Activated effector memory CD4-positive, alpha-beta T cell treated with Interleukin-2 at 50 U/mL for 16 hours (primary cell): ENCODE data around the gene FAM120B.

Source experiments
- DNase-seq: peaks from one replicate; pipeline ENCODE4 v3.0.0-alpha.2; 2020

Gene FAM120B

GRCh38 chr6:170429450-170429849 lies 122.9 kb downstream of the FAM120B start:
- DNase-seq, result no peak

GRCh38 chr6:170433163-170434116 lies 126.9 kb downstream of the FAM120B start:
- DNase-seq, result no peak

GRCh38 chr6:170434117-170434820 lies 127.7 kb downstream of the FAM120B start:
- no peak for DNase-seq

DNA sequence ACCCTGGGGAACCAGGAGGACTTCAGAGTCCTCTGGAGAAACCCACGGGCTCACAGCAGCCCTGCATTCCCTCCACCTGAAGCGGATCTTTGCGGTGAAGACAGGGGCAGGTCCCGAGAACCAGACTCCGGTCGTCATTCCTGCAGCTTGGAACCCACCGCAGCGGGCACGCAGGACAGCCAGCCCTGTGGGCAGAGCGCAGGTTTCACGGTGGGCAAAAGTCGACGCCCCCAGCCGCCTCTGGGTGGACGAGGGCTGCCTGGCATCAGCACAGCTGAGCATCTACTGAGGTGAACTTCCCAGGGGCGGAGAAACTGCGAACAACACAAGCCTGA lies 128.2 kb downstream of the FAM120B start:
- no peak for DNase-seq

DNA sequence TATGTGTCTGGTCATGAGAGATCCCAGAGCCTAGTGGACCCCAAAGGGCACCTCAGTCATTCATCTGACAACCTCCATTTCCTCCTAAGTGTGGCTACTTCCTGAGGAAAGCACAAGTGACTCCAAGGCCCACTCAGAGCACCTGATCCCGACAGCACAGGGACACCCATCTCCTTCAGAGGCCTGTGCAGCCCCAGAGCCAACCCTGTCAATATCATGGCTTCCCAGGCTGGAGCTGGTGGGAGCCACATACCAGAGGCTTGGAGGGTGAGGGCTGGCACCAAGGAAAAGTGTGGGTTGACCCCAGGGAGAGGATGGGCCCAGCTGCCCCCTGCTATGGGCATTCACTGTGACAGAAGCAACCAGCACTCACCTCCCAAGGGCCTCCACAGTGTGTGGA lies 129.2 kb downstream of the FAM120B start:
- no peak for DNase-seq

GRCh38 chr6:170436209-170436809 lies 129.8 kb downstream of the FAM120B start:
- no peak for DNase-seq

GRCh38 chr6:170437719-170438401 lies 131.3 kb downstream of the FAM120B start:
- no peak for DNase-seq

DNA sequence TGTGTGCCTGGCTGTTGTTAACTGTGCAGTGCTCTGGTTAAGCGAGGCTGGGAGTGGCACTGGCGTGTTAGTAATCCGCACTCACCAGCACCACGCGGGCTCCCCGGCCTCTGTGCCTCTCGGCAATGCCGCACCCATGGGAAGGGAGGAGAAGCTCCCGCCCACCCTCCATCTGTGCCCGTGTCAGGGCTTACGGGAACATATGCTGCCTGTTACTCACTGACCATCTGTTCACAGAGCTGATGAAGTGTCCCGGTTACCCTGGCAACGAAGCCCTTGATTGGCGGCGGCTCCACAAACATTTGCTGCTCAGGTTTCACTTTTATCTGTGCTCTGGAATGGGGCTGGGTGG lies 131.8 kb downstream of the FAM120B start:
- no peak for DNase-seq

- no peak for DNase-seq
Measured at GRCh38 chr6:170438861-170439260, 132.3 kb downstream of the FAM120B start.

GRCh38 chr6:170439366-170440361 lies 133.1 kb downstream of the FAM120B start:
- no peak for DNase-seq

DNA sequence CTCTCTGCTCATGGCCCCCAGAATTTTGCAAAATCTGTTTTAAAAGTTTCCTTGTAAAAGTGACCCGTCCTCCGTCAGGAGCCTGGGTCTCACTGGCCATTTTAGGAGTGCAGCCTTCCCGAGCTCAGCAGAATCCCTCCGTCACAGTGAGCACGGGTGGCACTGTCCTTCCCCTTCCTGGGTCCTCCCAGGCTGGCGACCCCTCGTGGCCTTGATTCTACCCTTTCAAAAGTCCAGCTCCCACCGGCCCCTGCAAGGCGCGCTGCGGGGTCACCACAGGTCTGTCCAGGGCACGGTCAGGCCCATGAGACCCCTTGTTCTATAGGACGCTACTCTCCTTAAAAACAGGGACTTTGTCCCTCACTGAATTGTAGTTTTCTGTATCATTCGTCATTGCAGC lies 133.9 kb downstream of the FAM120B start:
- DNase-seq, result no peak

- no peak for DNase-seq
Measured at GRCh38 chr6:170441316-170441715, 134.8 kb downstream of the FAM120B start.

- no peak for DNase-seq
Measured at GRCh38 chr6:170442596-170442995, 136.0 kb downstream of the FAM120B start.

- no peak for DNase-seq
Measured at GRCh38 chr6:170443151-170443662, 136.6 kb downstream of the FAM120B start.

- DNase-seq, result no peak
Measured at GRCh38 chr6:170444056-170444591, 137.6 kb downstream of the FAM120B start.

DNA sequence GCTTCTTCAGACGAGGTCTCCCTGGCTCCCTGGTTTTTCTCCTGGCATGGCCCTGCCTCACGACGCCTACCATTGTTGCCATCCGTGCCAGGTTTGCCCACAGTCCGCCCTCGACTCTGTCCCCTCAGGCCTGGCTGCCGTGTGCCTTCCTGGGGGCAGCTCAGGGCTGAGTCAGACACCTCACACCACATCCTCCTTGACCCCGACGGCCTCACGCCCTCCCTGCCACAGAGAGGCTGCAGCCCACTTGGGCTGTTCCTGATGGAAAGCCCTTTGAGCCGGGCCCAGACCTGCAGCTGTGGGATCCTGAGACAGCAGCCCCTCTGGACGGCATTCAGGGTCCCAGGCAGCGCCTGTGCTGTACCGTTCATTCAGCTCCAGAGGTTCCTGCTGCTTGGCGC lies 138.3 kb downstream of the FAM120B start:
- DNase-seq, result no peak

- no peak for DNase-seq
Measured at GRCh38 chr6:170445487-170445886, 138.9 kb downstream of the FAM120B start.

GRCh38 chr6:170445971-170446370 lies 139.4 kb downstream of the FAM120B start:
- DNase-seq, result no peak

GRCh38 chr6:170446841-170447560 lies 140.4 kb downstream of the FAM120B start:
- no peak for DNase-seq

GRCh38 chr6:170447561-170447930 lies 141.0 kb downstream of the FAM120B start:
- DNase-seq, result no peak

- no peak for DNase-seq
Measured at GRCh38 chr6:170448317-170448716, 141.8 kb downstream of the FAM120B start.
